HFFc6 (cell line): ENCODE results near the gene KLHL35. TPM values are rescaled to one million over a fixed set of nuclear protein-coding genes. Genes with fewer than 3 reads are reported as not detected.

Source experiments
- DNase-seq: peaks from one replicate; pipeline ENCODE4 v3.0.0-alpha.2; 2018
- H3K27ac Mint-ChIP-seq: 2 replicates; pipeline ENCODE4 v1.8.0; 2020; ENCODE audit warnings: mild to moderate bottlenecking, mixed read lengths
- H3K27me3 Mint-ChIP-seq: 2 replicates; pipeline ENCODE4 v1.8.0; 2021; ENCODE audit warnings: mild to moderate bottlenecking, moderate library complexity, mixed read lengths; ENCODE audit not compliant: insufficient read depth
- H3K36me3 Mint-ChIP-seq: 2 replicates; pipeline ENCODE4 v1.8.0; 2021; ENCODE audit warnings: low read depth, mixed read lengths
- H3K4me1 Mint-ChIP-seq: 2 replicates; pipeline ENCODE4 v1.8.0; 2020; ENCODE audit warnings: low read depth, mixed read lengths
- H3K4me3 Mint-ChIP-seq: 2 replicates; pipeline ENCODE4 v1.8.0; 2020; ENCODE audit warnings: mild to moderate bottlenecking, moderate library complexity, mixed read lengths
- H3K9me3 Mint-ChIP-seq: 2 replicates; pipeline ENCODE4 v1.8.0; 2020; ENCODE audit warnings: mild to moderate bottlenecking, mixed read lengths
- CTCF ChIP-seq: fragments of 200-600 bp; sonication (generic); IDR thresholded peaks from 2 replicates; pipeline ENCODE4 v1.5.0; 2021; ENCODE audit warnings: antibody characterized with exemption, mild to moderate bottlenecking
- total RNA-seq, 6 experiments: library from RNA; stranded (reverse); fragmentation: NEBNext Ultra II Directional; extraction: Animal tissue kit (Norgen Biotek cat#: 25700); gene quantifications; 2 replicates in 1 of 6; 3 replicates in 5 of 6; pipeline ENCODE4 v1.2.3, GENCODE V29; 2021

Gene KLHL35
- total RNA-seq, 6 experiments from 2014 or later, result not detected

GRCh38 chr11:75475767-75476650 is 43.0 kb upstream of the KLHL35 start:
- H3K4me3 Mint-ChIP-seq, result no peak overlapping the region
- no peak for TF ChIP-seq CTCF
- H3K36me3 Mint-ChIP-seq, result no peaks in the 10 kb centered on the region
- H3K4me1 Mint-ChIP-seq, result peaks cover 24% of the 10 kb centered on the region
- H3K27me3 Mint-ChIP-seq, result peaks cover 8% of the 10 kb centered on the region
- H3K9me3 Mint-ChIP-seq, result no peaks in the 10 kb centered on the region
- no peak for DNase-seq
- H3K27ac Mint-ChIP-seq, result peak overlapping the region; percentile 50

GRCh38 chr11:75474878-75475766 is 42.1 kb upstream of the KLHL35 start:
- Mint-ChIP-seq H3K4me3 (no peak overlapping the region), H3K27me3 (peaks cover 10% of the 10 kb centered on the region), H3K27ac (peak overlapping the region; percentile 50; the same call in 1 of the 2 replicates)

GRCh38 chr11:75474240-75474639 is 41.2 kb upstream of the KLHL35 start:
- no peaks in the 10 kb centered on the region for H3K36me3 Mint-ChIP-seq
- H3K27ac Mint-ChIP-seq, result no peak overlapping the region
- H3K4me3 Mint-ChIP-seq, result no peak overlapping the region
- TF ChIP-seq CTCF, result no peak
- H3K4me1 Mint-ChIP-seq, result peaks cover 24% of the 10 kb centered on the region
- H3K27me3 Mint-ChIP-seq, result peaks cover 10% of the 10 kb centered on the region
- H3K9me3 Mint-ChIP-seq, result no peaks in the 10 kb centered on the region
- no peak for DNase-seq

More at GRCh38 chr11:75474878-75475766, 42.1 kb upstream of the KLHL35 start:
- TF ChIP-seq CTCF, result no peak
- Mint-ChIP-seq H3K4me1 (peaks cover 24% of the 10 kb centered on the region), H3K36me3 (no peaks in the 10 kb centered on the region), H3K9me3 (no peaks in the 10 kb centered on the region)
- no peak for DNase-seq

DNA sequence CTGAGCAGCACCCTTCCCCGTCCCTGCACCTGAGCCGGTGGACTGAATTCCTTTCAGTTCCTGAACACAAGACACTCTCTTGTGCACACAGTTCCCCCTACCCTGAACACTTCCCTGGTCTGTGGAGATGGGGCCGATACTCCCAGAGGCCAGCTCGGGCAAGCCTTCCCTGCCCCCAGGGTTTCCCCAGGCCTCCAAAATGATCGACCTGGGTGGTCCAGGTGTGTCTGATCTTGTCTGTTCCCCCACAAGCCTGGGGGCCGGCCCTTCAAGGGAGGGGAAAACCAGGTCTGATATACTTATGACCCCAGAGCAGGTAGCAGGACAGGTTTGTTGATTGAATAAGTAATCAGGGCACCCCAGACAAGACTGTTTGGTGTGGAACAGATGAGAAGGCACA is 40.7 kb upstream of the KLHL35 start:
- no peak overlapping the region for H3K27ac Mint-ChIP-seq
- H3K27me3 Mint-ChIP-seq, result peaks cover 10% of the 10 kb centered on the region
- no peaks in the 10 kb centered on the region for H3K36me3 Mint-ChIP-seq
- no peaks in the 10 kb centered on the region for H3K9me3 Mint-ChIP-seq
- H3K4me1 Mint-ChIP-seq, result peaks cover 29% of the 10 kb centered on the region
- DNase-seq, result no peak
- TF ChIP-seq CTCF, result no peak
- H3K4me3 Mint-ChIP-seq, result no peak overlapping the region

GRCh38 chr11:75472081-75472732 is 39.2 kb upstream of the KLHL35 start:
- peaks cover 31% of the 10 kb centered on the region for H3K4me1 Mint-ChIP-seq
- no peaks in the 10 kb centered on the region for H3K36me3 Mint-ChIP-seq
- H3K4me3 Mint-ChIP-seq, result no peak overlapping the region
- no peak for TF ChIP-seq CTCF
- no peaks in the 10 kb centered on the region for H3K9me3 Mint-ChIP-seq
- DNase-seq, result no peak
- no peak overlapping the region for H3K27ac Mint-ChIP-seq
- peaks cover 11% of the 10 kb centered on the region for H3K27me3 Mint-ChIP-seq
